Central memory CD8-positive, alpha-beta T cell (primary cell): ENCODE results near the gene SYTL2.
A peak's percentile ranks its signal among the peaks of the same experiment; 100 is the strongest.

Experiments
- ATAC-seq: fragments of 150-1000 bp; cut with Tn5 transposase; replicated peaks from 2 replicates; pipeline ENCODE4 v1.10.0; 2022; ENCODE audit warnings: mild to moderate bottlenecking, moderate FRiP score, moderate number of reproducible peaks; ENCODE audit not compliant: poor library complexity, severe bottlenecking; ENCODE audit errors: extremely low read depth
- DNase-seq, 2 donors: peaks; one replicate each; pipeline ENCODE4 v3.0.0; 2021; ENCODE audit warnings: low spot score in 2 of 2
- H3K27ac Mint-ChIP-seq: one replicate; pipeline ENCODE4 v1.8.0; 2022; ENCODE audit warnings: low read depth, mild to moderate bottlenecking, moderate library complexity, mixed read lengths
- H3K27me3 Mint-ChIP-seq: one replicate; pipeline ENCODE4 v1.8.0; 2022; ENCODE audit warnings: mixed read lengths
- H3K36me3 Mint-ChIP-seq: one replicate; pipeline ENCODE4 v1.8.0; 2022; ENCODE audit warnings: mild to moderate bottlenecking, moderate library complexity, mixed read lengths; ENCODE audit not compliant: insufficient read depth
- H3K4me1 Mint-ChIP-seq: one replicate; pipeline ENCODE4 v1.8.0; 2022; ENCODE audit warnings: mixed read lengths
- H3K4me3 Mint-ChIP-seq: one replicate; pipeline ENCODE4 v1.8.0; 2022; ENCODE audit warnings: mild to moderate bottlenecking, moderate library complexity, mixed read lengths
- H3K9me3 Mint-ChIP-seq: one replicate; pipeline ENCODE4 v1.8.0; 2022; ENCODE audit warnings: mixed read lengths

The SYTL2 gene

GRCh38 chr11:85725510-85726258 lies 85.3 kb downstream of the SYTL2 start:
- ATAC-seq (no peak), DNase-seq (no peak)
- Mint-ChIP-seq H3K4me1 (peaks cover 16% of the 10 kb centered on the region), H3K36me3 (peaks cover 13% of the 10 kb centered on the region), H3K4me3 (no peak overlapping the region), H3K27ac (no peak overlapping the region), H3K9me3 (no peaks in the 10 kb centered on the region), H3K27me3 (no peaks in the 10 kb centered on the region)

- DNase-seq (no peak), ATAC-seq (no peak)
- Mint-ChIP-seq H3K4me1 (peaks cover 13% of the 10 kb centered on the region), H3K27ac (no peak overlapping the region), H3K9me3 (no peaks in the 10 kb centered on the region), H3K36me3 (peaks cover 14% of the 10 kb centered on the region), H3K4me3 (no peak overlapping the region), H3K27me3 (no peaks in the 10 kb centered on the region)
These were observed 86.0 kb downstream of the SYTL2 start for GRCh38 chr11:85724748-85725465.

GRCh38 chr11:85723088-85723487 lies 87.9 kb downstream of the SYTL2 start:
- H3K27me3 Mint-ChIP-seq = no peaks in the 10 kb centered on the region
- ATAC-seq = no peak
- H3K4me1 Mint-ChIP-seq = peaks cover 10% of the 10 kb centered on the region
- H3K27ac Mint-ChIP-seq = no peak overlapping the region
- H3K4me3 Mint-ChIP-seq = no peak overlapping the region
- no peaks in the 10 kb centered on the region for H3K9me3 Mint-ChIP-seq
- H3K36me3 Mint-ChIP-seq = peaks cover 14% of the 10 kb centered on the region
- DNase-seq = no peak

GRCh38 chr11:85721191-85721590 lies 89.8 kb downstream of the SYTL2 start:
- no peak overlapping the region for H3K4me3 Mint-ChIP-seq
- no peaks in the 10 kb centered on the region for H3K9me3 Mint-ChIP-seq
- H3K27ac Mint-ChIP-seq = no peak overlapping the region
- H3K27me3 Mint-ChIP-seq = no peaks in the 10 kb centered on the region
- no peak for DNase-seq
- peaks cover 10% of the 10 kb centered on the region for H3K4me1 Mint-ChIP-seq
- no peak for ATAC-seq
- peaks cover 6% of the 10 kb centered on the region for H3K36me3 Mint-ChIP-seq

GRCh38 chr11:85718991-85719807 lies 91.7 kb downstream of the SYTL2 start:
- Mint-ChIP-seq H3K4me3 (no peak overlapping the region), H3K27me3 (no peaks in the 10 kb centered on the region), H3K36me3 (peaks cover 4% of the 10 kb centered on the region), H3K27ac (no peak overlapping the region), H3K9me3 (no peaks in the 10 kb centered on the region), H3K4me1 (peaks cover 10% of the 10 kb centered on the region)
- ATAC-seq (no peak), DNase-seq (no peak)

- peaks cover 12% of the 10 kb centered on the region for H3K4me1 Mint-ChIP-seq
These were observed 92.6 kb downstream of the SYTL2 start for GRCh38 chr11:85718126-85718943.

GRCh38 chr11:85717429-85717828 lies 93.5 kb downstream of the SYTL2 start:
- peaks cover 2% of the 10 kb centered on the region for H3K36me3 Mint-ChIP-seq
- H3K27ac Mint-ChIP-seq = no peak overlapping the region
- no peaks in the 10 kb centered on the region for H3K9me3 Mint-ChIP-seq
- no peak overlapping the region for H3K4me3 Mint-ChIP-seq
- peaks cover 15% of the 10 kb centered on the region for H3K4me1 Mint-ChIP-seq
- ATAC-seq = no peak
- no peak for DNase-seq
- no peaks in the 10 kb centered on the region for H3K27me3 Mint-ChIP-seq

More at GRCh38 chr11:85718126-85718943, 92.6 kb downstream of the SYTL2 start:
- Mint-ChIP-seq H3K27ac (peak overlapping the region; percentile 67), H3K4me3 (no peak overlapping the region), H3K27me3 (no peaks in the 10 kb centered on the region), H3K36me3 (peaks cover 2% of the 10 kb centered on the region), H3K9me3 (no peaks in the 10 kb centered on the region)
- ATAC-seq (no peak), DNase-seq (no peak)

- Mint-ChIP-seq H3K4me3 (no peak overlapping the region), H3K9me3 (no peaks in the 10 kb centered on the region), H3K27me3 (no peaks in the 10 kb centered on the region), H3K27ac (no peak overlapping the region), H3K36me3 (peaks cover 9% of the 10 kb centered on the region), H3K4me1 (peaks cover 5% of the 10 kb centered on the region)
- ATAC-seq = no peak
- no peak for DNase-seq
These were observed 98.0 kb downstream of the SYTL2 start for GRCh38 chr11:85712953-85713352.

GRCh38 chr11:85710917-85711316 lies 100.0 kb downstream of the SYTL2 start:
- Mint-ChIP-seq H3K27ac (no peak overlapping the region), H3K9me3 (no peaks in the 10 kb centered on the region), H3K4me3 (no peak overlapping the region), H3K4me1 (peaks cover 5% of the 10 kb centered on the region), H3K27me3 (no peaks in the 10 kb centered on the region), H3K36me3 (peaks cover 12% of the 10 kb centered on the region)
- DNase-seq = no peak
- ATAC-seq = no peak

- H3K9me3 Mint-ChIP-seq = no peaks in the 10 kb centered on the region
These were observed 100.8 kb downstream of the SYTL2 start for GRCh38 chr11:85709941-85710702.

GRCh38 chr11:85705800-85706199 lies 105.1 kb downstream of the SYTL2 start:
- no peak overlapping the region for H3K4me3 Mint-ChIP-seq
- H3K4me1 Mint-ChIP-seq = peaks cover under 1% of the 10 kb centered on the region
- H3K27me3 Mint-ChIP-seq = no peaks in the 10 kb centered on the region
- DNase-seq (no peak), ATAC-seq (no peak)
- no peaks in the 10 kb centered on the region for H3K9me3 Mint-ChIP-seq
- H3K36me3 Mint-ChIP-seq = peaks cover 11% of the 10 kb centered on the region
- H3K27ac Mint-ChIP-seq = no peak overlapping the region

More at GRCh38 chr11:85709941-85710702, 100.8 kb downstream of the SYTL2 start:
- no peak overlapping the region for H3K27ac Mint-ChIP-seq
- ATAC-seq = no peak
- peaks cover 12% of the 10 kb centered on the region for H3K36me3 Mint-ChIP-seq
- no peaks in the 10 kb centered on the region for H3K27me3 Mint-ChIP-seq
- peaks cover 5% of the 10 kb centered on the region for H3K4me1 Mint-ChIP-seq
- no peak overlapping the region for H3K4me3 Mint-ChIP-seq
- no peak for DNase-seq
